Esophagus (tissue), 2 donors: ENCODE data around the gene ASTN1. TPM values are rescaled to one million over a fixed set of nuclear protein-coding genes. Genes with fewer than 3 reads are reported as not detected.

Experiments used
- H3K27ac ChIP-seq, 2 donors: one replicate each; pipeline ENCODE4 v1.5.1; 2013; ENCODE audit warnings: low read depth in 2 of 2, mild to moderate bottlenecking in 2 of 2, inconsistent platforms in 1 of 2, low read length in 1 of 2, moderate library complexity in 1 of 2
- H3K27me3 ChIP-seq, 2 donors: one replicate each; pipeline ENCODE4 v1.6.1; 2013; ENCODE audit warnings: low read length in 2 of 2, control low read depth in 1 of 2, mild to moderate bottlenecking in 1 of 2; ENCODE audit not compliant: insufficient read depth in 2 of 2, control insufficient read depth in 1 of 2
- H3K36me3 ChIP-seq, 2 donors: one replicate each; pipeline ENCODE4 v1.6.1; 2013; ENCODE audit warnings: low read length in 1 of 2; ENCODE audit not compliant: control insufficient read depth in 2 of 2, insufficient read depth in 2 of 2
- H3K4me1 ChIP-seq, 2 donors: one replicate each; pipeline ENCODE4 v1.6.1; 2013; ENCODE audit warnings: low read length in 1 of 2; ENCODE audit not compliant: control insufficient read depth in 2 of 2, insufficient read depth in 2 of 2
- H3K4me3 ChIP-seq, 2 donors: one replicate each; pipeline ENCODE4 v1.5.1; 2013; ENCODE audit warnings: low read length in 2 of 2, mild to moderate bottlenecking in 2 of 2, low read depth in 1 of 2, moderate library complexity in 1 of 2
- H3K9me3 ChIP-seq, 2 donors: one replicate each; pipeline ENCODE4 v1.6.1; 2013; ENCODE audit warnings: mild to moderate bottlenecking in 2 of 2, low read depth in 1 of 2, low read length in 1 of 2, moderate library complexity in 1 of 2; ENCODE audit not compliant: control insufficient read depth in 2 of 2, insufficient read depth in 1 of 2
- WGBS, 2 donors: extraction: QIAGEN DNeasy Blood & Tissue Kit; methylation state at CpG; one replicate each; pipeline ENCODE4 v1.1.7; 2013; 5-methylcytosine and 5-hydroxymethylcytosine counted together
- polyA plus RNA-seq, 2 donors: library from polyadenylated mRNA; stranded (reverse); fragments of 200-250 nt; gene quantifications; one replicate each; pipeline ENCODE4 v1.2.3, GENCODE V29; 2013
- donor health status: healthy with polysubstance abuse.
- donor health status: Bipolar disorder and iron deficiency.

Gene ASTN1
- polyA plus RNA-seq, 2 donors, result 0.02 TPM; not detected in 1

DNA sequence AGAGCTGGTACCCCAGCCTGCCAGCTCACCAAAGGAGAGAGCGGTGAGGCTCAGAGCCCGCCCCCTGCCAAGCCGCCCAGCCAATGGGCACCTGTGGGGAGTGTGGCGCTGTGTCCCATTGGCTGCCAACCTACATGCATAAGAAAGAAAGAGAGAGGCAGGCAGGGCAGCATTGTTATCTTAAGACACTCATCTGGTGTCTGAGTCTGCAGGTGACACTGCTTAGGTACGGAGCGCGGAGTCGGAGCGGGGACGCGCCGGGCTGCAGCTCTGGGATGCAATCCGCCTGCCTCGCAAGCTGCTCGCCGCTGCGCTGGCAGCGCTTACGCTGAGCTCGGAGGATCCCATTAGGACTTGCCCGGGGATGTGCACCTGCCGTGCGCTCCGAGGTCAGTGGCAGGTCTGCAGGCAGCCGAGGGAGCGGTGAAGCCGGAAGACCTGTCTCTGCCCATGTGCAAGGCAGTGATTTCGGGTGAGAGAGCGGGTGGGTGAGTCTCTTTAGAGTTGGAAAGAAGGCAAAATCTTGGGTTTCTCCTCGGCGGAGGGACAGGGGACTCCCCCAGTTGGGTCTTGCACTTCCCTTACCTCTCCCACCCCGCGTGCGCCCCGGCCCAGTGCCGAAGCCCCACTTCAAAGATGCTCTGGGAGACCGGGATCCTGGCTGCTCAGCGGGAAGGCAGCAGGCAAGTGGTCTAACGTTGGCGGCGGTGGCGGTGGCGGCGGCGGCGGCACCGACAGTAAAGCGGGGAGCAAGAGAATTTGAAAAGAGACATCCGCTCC is 6.4 kb upstream of the ASTN1 start, which contains the start of gene BRINP2:
TSS of gene BRINP2 (plus strand) at position 203 of the 780 bp plus-strand sequence. CDS start 58,919 bp downstream, outside the sequence.
- peak within 1 kb of the TSS in 1 of 2 donors; percentile 21 for H3K4me3 ChIP-seq
- H3K4me1 ChIP-seq, result peaks cover 3 to 6% of the 10 kb centered on the region in 2 donors
- H3K27me3 ChIP-seq, result peaks cover 4 to 15% of the 10 kb centered on the region in 2 donors
- 4 to 6% methylated on average over 46 to 49 of the region's 49 CpGs for WGBS, 2 donors
- peaks cover 0 to 4% of the 10 kb centered on the region in 2 donors for H3K9me3 ChIP-seq
- H3K36me3 ChIP-seq, result no peaks in the 10 kb centered on the region
- H3K27ac ChIP-seq, result no peak within 1 kb of the TSS

DNA sequence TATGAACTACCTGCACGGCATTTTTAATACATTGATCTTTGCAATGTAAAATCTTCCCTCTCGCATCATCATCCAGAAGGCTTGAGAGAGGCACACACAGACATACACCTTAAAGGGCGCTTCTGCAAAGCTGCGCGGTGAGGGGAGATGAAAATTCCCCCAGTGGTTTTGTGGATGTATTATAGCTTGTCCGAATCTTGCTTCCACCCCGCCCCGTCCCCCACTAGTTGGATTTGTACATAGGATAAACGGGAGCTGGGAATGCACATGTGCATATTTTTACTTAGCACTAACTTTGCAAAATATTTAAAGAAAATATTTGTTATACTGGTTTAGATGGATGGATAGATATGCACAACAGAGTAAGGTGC is 542 bp upstream of the ASTN1 start:
- H3K27ac ChIP-seq, result no peak overlapping the region
- no peaks in the 10 kb centered on the region for H3K4me1 ChIP-seq
- peaks cover 0 to 8% of the 10 kb centered on the region in 2 donors for H3K27me3 ChIP-seq
- 6 to 10% methylated on average over 9 of the region's 9 CpGs for WGBS, 2 donors
- H3K9me3 ChIP-seq, result no peaks in the 10 kb centered on the region
- no peaks in the 10 kb centered on the region for H3K36me3 ChIP-seq
- no peak overlapping the region for H3K4me3 ChIP-seq

- no peaks in the 10 kb centered on the region for H3K4me1 ChIP-seq
- H3K36me3 ChIP-seq, result no peaks in the 10 kb centered on the region
- no peak overlapping the region for H3K27ac ChIP-seq
- 2% methylated on average over 15 of the region's 15 CpGs for WGBS, 2 donors
- peaks cover 0 to 2% of the 10 kb centered on the region in 2 donors for H3K27me3 ChIP-seq
- no peaks in the 10 kb centered on the region for H3K9me3 ChIP-seq
- no peak overlapping the region for H3K4me3 ChIP-seq
Observed at GRCh38 chr1:177163844-177164379, 600 bp downstream of the ASTN1 start.

DNA sequence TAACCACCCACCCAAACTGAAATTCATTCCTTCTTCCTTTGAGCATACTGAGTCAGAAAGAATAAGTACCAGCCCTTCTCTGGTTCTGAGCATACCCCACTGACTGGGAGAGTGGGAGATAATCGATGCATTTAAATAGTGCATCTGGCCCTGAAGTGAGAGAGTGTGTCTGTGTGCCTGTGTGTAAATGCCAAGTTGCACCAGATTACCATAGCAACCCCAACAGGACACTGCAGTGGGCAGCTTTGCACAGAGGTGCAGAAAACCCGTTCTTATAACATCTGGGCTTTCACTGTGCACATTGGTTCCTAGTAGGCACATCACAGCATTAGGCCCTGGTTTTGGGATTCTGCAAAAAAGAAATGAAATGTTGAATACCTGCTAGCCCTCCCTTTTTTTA is 2.3 kb downstream of the ASTN1 start:
- H3K27me3 ChIP-seq, result peaks cover 0 to 2% of the 10 kb centered on the region in 2 donors

DNA sequence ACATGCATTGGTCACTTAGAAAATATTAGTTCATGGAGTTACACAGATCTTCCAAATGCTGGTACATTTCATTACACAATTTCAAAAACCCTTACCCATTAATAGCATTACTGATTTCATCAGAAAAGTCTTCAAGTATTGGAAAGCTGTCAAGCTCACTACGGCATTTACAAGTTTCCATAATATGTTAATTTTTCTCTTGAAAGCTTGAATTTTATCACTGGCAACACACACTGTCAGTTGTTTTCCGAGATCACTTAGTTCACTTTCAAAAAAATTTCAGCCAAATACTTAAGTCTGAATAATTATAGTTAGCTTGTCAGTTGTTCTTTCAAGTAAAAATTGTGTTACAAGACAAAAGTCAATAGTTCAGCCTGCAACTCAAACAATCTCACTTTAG is 18.0 kb downstream of the ASTN1 start:
- Histone ChIP-seq H3K27ac (no peak overlapping the region), H3K4me1 (no peaks in the 10 kb centered on the region), H3K9me3 (no peaks in the 10 kb centered on the region), H3K4me3 (no peak overlapping the region), H3K36me3 (no peaks in the 10 kb centered on the region), H3K27me3 (no peaks in the 10 kb centered on the region)
- WGBS, 2 donors, result 42 to 52% methylated on average over 2 of the region's 2 CpGs

More for the DNA sequence above, 2.3 kb downstream of the ASTN1 start:
- Histone ChIP-seq H3K9me3 (no peaks in the 10 kb centered on the region), H3K4me1 (no peaks in the 10 kb centered on the region), H3K4me3 (no peak overlapping the region), H3K36me3 (no peaks in the 10 kb centered on the region), H3K27ac (no peak overlapping the region)
- WGBS, 2 donors, result 53 to 65% methylated on average over 2 of the region's 2 CpGs

DNA sequence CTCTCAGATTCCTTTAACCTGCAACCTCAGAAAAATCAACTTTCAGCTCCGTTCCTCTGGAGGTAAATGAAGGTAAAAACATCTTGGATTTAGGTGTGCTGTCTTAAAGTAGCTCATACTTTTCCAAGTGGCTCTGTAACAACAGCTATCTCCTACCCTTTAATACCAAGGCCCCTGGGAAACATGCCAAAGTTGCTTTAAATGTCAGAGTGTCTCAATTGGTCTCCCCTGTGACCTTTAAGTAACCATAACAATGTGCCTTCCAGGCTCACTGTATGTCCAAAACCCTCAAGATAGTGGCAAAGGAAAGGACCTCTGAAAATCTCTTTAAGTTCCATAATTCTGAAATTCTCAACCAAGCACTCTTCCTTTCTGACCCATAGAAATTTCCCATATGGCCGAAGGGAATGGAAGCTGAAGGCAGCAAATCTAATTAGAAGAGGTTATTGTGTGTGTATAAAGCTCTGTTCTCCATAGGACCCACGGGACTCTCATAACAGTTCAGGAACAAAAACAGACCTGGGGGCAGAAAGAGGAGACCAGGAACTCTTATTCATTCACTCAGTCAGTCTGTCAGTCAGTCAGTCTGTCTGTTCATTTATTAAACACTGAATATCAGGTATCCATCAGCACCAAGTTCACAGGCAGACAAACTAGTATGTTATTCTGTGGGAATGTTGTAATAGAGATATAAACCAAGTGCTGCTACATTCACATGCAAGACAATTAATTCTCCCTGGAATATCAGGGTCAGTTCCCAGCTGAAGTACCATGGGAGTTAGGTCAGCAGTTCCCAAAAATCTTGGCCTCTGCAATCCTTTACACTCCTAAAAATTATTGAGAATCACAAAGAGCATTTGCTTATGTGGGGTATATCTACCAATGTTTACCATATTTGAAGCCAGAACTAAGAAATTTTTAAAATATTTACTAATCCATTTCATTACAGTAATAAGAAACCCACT is 19.1 kb downstream of the ASTN1 start:
- 64 to 68% methylated on average over 3 of the region's 3 CpGs for WGBS, 2 donors
- Histone ChIP-seq H3K4me3 (no peak overlapping the region), H3K9me3 (no peaks in the 10 kb centered on the region), H3K27ac (no peak overlapping the region), H3K27me3 (no peaks in the 10 kb centered on the region), H3K36me3 (no peaks in the 10 kb centered on the region), H3K4me1 (no peaks in the 10 kb centered on the region)

- H3K4me1 ChIP-seq, result no peaks in the 10 kb centered on the region
- WGBS, 2 donors, result 83 to 87% methylated on average over 4 of the region's 4 CpGs
- H3K9me3 ChIP-seq, result no peaks in the 10 kb centered on the region
- no peaks in the 10 kb centered on the region for H3K27me3 ChIP-seq
- H3K36me3 ChIP-seq, result no peaks in the 10 kb centered on the region
- H3K27ac ChIP-seq, result no peak overlapping the region
- H3K4me3 ChIP-seq, result no peak overlapping the region
Observed at GRCh38 chr1:177142791-177143271, 21.7 kb downstream of the ASTN1 start.

GRCh38 chr1:177142010-177142409 is 22.5 kb downstream of the ASTN1 start:
- Histone ChIP-seq H3K9me3 (no peaks in the 10 kb centered on the region), H3K27ac (no peak overlapping the region), H3K36me3 (no peaks in the 10 kb centered on the region), H3K27me3 (no peaks in the 10 kb centered on the region), H3K4me3 (no peak overlapping the region), H3K4me1 (no peaks in the 10 kb centered on the region)
- 68 to 71% methylated on average over 1 of the region's 1 CpG for WGBS, 2 donors

GRCh38 chr1:177138347-177138746 is 26.2 kb downstream of the ASTN1 start:
- H3K4me1 ChIP-seq, result no peaks in the 10 kb centered on the region
- H3K36me3 ChIP-seq, result no peaks in the 10 kb centered on the region
- no peaks in the 10 kb centered on the region for H3K9me3 ChIP-seq
- H3K27ac ChIP-seq, result no peak overlapping the region
- WGBS, 2 donors, result 83 to 89% methylated on average over 4 of the region's 4 CpGs
- H3K4me3 ChIP-seq, result no peak overlapping the region
- H3K27me3 ChIP-seq, result no peaks in the 10 kb centered on the region
